Activated naive CD4-positive, alpha-beta T cell treated with anti-CD3 and anti-CD28 coated beads, Interleukin-2, amount 10 ng/mL, durations not matched to agents 7 days and 5 days (primary cell): Measurements from ENCODE around the gene GMEB2.

Experiments
- CTCF ChIA-PET: fragments of 350-600 bp; sonication (Branson Sonifier 250); formaldehyde crosslinking; loops from one replicate; lab custom pipeline; 2021; ENCODE audit warnings: antibody characterized with exemption; lab: Charles Lee
- DNase-seq: peaks from one replicate; pipeline ENCODE4 v3.0.0-alpha.2; 2020
- H3K27ac Mint-ChIP-seq: one replicate; pipeline ENCODE4 v1.8.0; 2021; ENCODE audit warnings: mild to moderate bottlenecking, moderate library complexity, mixed read lengths
- H3K27me3 Mint-ChIP-seq: one replicate; pipeline ENCODE4 v1.8.0; 2021; ENCODE audit warnings: mild to moderate bottlenecking, mixed read lengths
- H3K36me3 Mint-ChIP-seq: one replicate; pipeline ENCODE4 v1.8.0; 2021; ENCODE audit warnings: mixed read lengths
- H3K4me1 Mint-ChIP-seq: one replicate; pipeline ENCODE4 v1.8.0; 2021; ENCODE audit warnings: mixed read lengths
- H3K4me3 Mint-ChIP-seq: one replicate; pipeline ENCODE4 v1.8.0; 2021; ENCODE audit warnings: mild to moderate bottlenecking, moderate library complexity, mixed read lengths
- H3K9me3 Mint-ChIP-seq: one replicate; pipeline ENCODE4 v1.8.0; 2021; ENCODE audit warnings: mixed read lengths

Gene GMEB2

GRCh38 chr20:63598479-63599395 lies 28.2 kb downstream of the GMEB2 start:
- no peak overlapping the region for H3K4me3 Mint-ChIP-seq
- H3K27ac Mint-ChIP-seq, result no peak overlapping the region
- H3K36me3 Mint-ChIP-seq, result peaks cover 48% of the 10 kb centered on the region
- no peaks in the 10 kb centered on the region for H3K27me3 Mint-ChIP-seq
- DNase-seq, result no peak
- peaks cover 4% of the 10 kb centered on the region for H3K9me3 Mint-ChIP-seq
- CTCF ChIA-PET, result no interaction called here
- peaks cover 2% of the 10 kb centered on the region for H3K4me1 Mint-ChIP-seq

- CTCF ChIA-PET, result no interaction called here
Observed at GRCh38 chr20:63597651-63598478, 29.0 kb downstream of the GMEB2 start.

GRCh38 chr20:63596423-63596822 lies 30.5 kb downstream of the GMEB2 start:
- Mint-ChIP-seq H3K9me3 (no peaks in the 10 kb centered on the region), H3K4me3 (no peak overlapping the region), H3K4me1 (no peaks in the 10 kb centered on the region), H3K36me3 (peaks cover 41% of the 10 kb centered on the region), H3K27ac (no peak overlapping the region), H3K27me3 (no peaks in the 10 kb centered on the region)
- CTCF ChIA-PET, result no interaction called here
- DNase-seq, result no peak

More at GRCh38 chr20:63597651-63598478, 29.0 kb downstream of the GMEB2 start:
- Mint-ChIP-seq H3K4me1 (no peaks in the 10 kb centered on the region), H3K27ac (no peak overlapping the region), H3K27me3 (no peaks in the 10 kb centered on the region), H3K9me3 (peaks cover 2% of the 10 kb centered on the region), H3K36me3 (peaks cover 48% of the 10 kb centered on the region), H3K4me3 (no peak overlapping the region)
- DNase-seq, result no peak

- DNase-seq, result no peak
- Mint-ChIP-seq H3K9me3 (no peaks in the 10 kb centered on the region), H3K4me3 (no peak overlapping the region), H3K36me3 (peaks cover 38% of the 10 kb centered on the region), H3K27me3 (no peaks in the 10 kb centered on the region), H3K4me1 (no peaks in the 10 kb centered on the region), H3K27ac (no peak overlapping the region)
- CTCF ChIA-PET, result no interaction called here
Observed at GRCh38 chr20:63595416-63596127, 31.3 kb downstream of the GMEB2 start.

GRCh38 chr20:63594043-63594561 lies 32.8 kb downstream of the GMEB2 start:
- DNase-seq, result no peak
- Mint-ChIP-seq H3K9me3 (no peaks in the 10 kb centered on the region), H3K36me3 (peaks cover 40% of the 10 kb centered on the region), H3K27ac (no peak overlapping the region), H3K4me1 (no peaks in the 10 kb centered on the region), H3K27me3 (no peaks in the 10 kb centered on the region), H3K4me3 (no peak overlapping the region)
- CTCF ChIA-PET, result no interaction called here

- no peaks in the 10 kb centered on the region for H3K27me3 Mint-ChIP-seq
- H3K36me3 Mint-ChIP-seq, result peaks cover 38% of the 10 kb centered on the region
- H3K4me1 Mint-ChIP-seq, result peaks cover 7% of the 10 kb centered on the region
- CTCF ChIA-PET, result interaction anchor here (0.6 kb wide), 1 partner anchor 196 kb away, joined by 3 read pairs; no protein-coding TSS in a partner anchor
- H3K9me3 Mint-ChIP-seq, result no peaks in the 10 kb centered on the region
- no peak for DNase-seq
- H3K27ac Mint-ChIP-seq, result no peak overlapping the region
- H3K4me3 Mint-ChIP-seq, result no peak overlapping the region
Observed at GRCh38 chr20:63592661-63593060, 34.2 kb downstream of the GMEB2 start.

- H3K4me1 Mint-ChIP-seq, result peaks cover 10% of the 10 kb centered on the region
- no peak for DNase-seq
- H3K27ac Mint-ChIP-seq, result no peak overlapping the region
- H3K4me3 Mint-ChIP-seq, result no peak overlapping the region
- no peaks in the 10 kb centered on the region for H3K27me3 Mint-ChIP-seq
- no peaks in the 10 kb centered on the region for H3K9me3 Mint-ChIP-seq
- H3K36me3 Mint-ChIP-seq, result peaks cover 38% of the 10 kb centered on the region
- CTCF ChIA-PET, result interaction anchor here (0.6 kb wide), 1 partner anchor 197 kb away, joined by 3 read pairs; no protein-coding TSS in a partner anchor
Observed at GRCh38 chr20:63591786-63592355, 35.0 kb downstream of the GMEB2 start.

GRCh38 chr20:63591147-63591533 lies 35.8 kb downstream of the GMEB2 start:
- Mint-ChIP-seq H3K9me3 (no peaks in the 10 kb centered on the region), H3K36me3 (peaks cover 38% of the 10 kb centered on the region), H3K4me3 (no peak overlapping the region), H3K27ac (no peak overlapping the region), H3K27me3 (peaks cover under 1% of the 10 kb centered on the region), H3K4me1 (peaks cover 10% of the 10 kb centered on the region)
- no peak for DNase-seq
- CTCF ChIA-PET, result no interaction called here

- CTCF ChIA-PET, result no interaction called here
- no peak overlapping the region for H3K4me3 Mint-ChIP-seq
Observed at GRCh38 chr20:63590218-63591146, 36.4 kb downstream of the GMEB2 start.

GRCh38 chr20:63589261-63590217 lies 37.4 kb downstream of the GMEB2 start:
- Mint-ChIP-seq H3K27ac (no peak overlapping the region), H3K36me3 (peaks cover 37% of the 10 kb centered on the region), H3K4me3 (no peak overlapping the region), H3K27me3 (peaks cover 7% of the 10 kb centered on the region), H3K4me1 (peaks cover 13% of the 10 kb centered on the region), H3K9me3 (no peaks in the 10 kb centered on the region)
- CTCF ChIA-PET, result no interaction called here
- DNase-seq, result no peak

More at GRCh38 chr20:63590218-63591146, 36.4 kb downstream of the GMEB2 start:
- Mint-ChIP-seq H3K27me3 (peaks cover 7% of the 10 kb centered on the region), H3K27ac (no peak overlapping the region), H3K4me1 (peaks cover 13% of the 10 kb centered on the region), H3K9me3 (no peaks in the 10 kb centered on the region), H3K36me3 (peaks cover 42% of the 10 kb centered on the region)
- no peak for DNase-seq

GRCh38 chr20:63588641-63589041 lies 38.3 kb downstream of the GMEB2 start:
- no peak overlapping the region for H3K4me3 Mint-ChIP-seq
- peaks cover 13% of the 10 kb centered on the region for H3K4me1 Mint-ChIP-seq
- no peak for DNase-seq
- H3K27ac Mint-ChIP-seq, result no peak overlapping the region
- H3K27me3 Mint-ChIP-seq, result peaks cover 12% of the 10 kb centered on the region
- H3K9me3 Mint-ChIP-seq, result no peaks in the 10 kb centered on the region
- peaks cover 34% of the 10 kb centered on the region for H3K36me3 Mint-ChIP-seq
- CTCF ChIA-PET, result no interaction called here
